GM18520 (cell line): ENCODE results near the gene BRF1.

Source experiments
- ATAC-seq: cut with Tn5 transposase; IDR thresholded peaks from one replicate; pipeline ENCODE4 v1.9.1; 2021; ENCODE audit not compliant: unreplicated experiment

BRF1 gene

DNA sequence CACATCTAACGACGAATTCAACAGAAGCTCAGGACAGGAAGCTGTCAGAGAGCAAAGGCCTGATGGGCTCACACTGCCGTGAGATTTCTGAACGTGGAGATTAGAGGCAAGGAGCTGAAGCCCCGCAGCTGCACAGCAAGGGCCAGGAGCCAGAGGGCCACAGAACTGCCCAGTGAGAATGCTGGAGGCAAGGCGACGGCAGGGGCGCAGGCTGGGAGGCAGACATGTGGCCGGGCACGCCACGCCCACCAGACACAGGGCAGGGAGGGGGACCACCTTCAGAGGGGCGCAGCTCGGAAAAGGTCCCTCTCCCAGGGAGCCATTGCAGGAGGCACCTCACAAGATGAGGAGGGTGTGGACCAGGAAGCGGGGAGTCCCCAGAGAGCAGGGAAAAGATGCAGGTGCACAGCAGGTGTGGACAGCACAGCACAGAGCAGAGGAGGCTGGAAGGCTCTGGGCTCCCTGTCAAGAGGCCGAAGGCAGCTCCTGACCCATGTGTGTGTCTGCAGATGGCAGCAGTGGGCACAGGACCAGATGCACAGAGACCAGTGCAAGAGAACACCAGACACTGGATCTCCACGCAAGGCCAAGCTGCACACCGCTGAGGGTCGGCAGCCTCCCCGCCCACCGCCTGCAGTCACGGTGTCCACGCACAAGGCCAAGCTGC lies 29.4 kb downstream of the BRF1 start:
- ATAC-seq = no peak

DNA sequence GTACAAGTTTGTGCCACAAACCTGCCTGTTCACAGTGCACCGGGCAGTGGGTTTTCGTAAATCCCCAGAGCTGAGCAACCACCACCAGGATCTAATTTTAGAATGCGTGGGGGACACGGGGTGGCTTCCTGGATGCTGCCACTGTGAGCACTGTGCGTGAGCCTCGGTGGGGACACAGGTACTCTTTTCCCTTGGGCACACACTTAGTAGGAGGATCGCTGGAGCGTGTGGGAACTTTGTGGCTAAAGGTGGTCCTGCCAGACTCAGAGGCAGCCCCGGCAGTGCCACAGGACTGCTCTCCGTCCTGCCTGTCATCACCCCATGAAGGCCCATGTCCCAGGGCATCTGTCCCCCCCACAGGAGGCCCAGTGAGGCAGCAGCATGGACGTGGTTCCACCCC lies 31.4 kb downstream of the BRF1 start:
- ATAC-seq = no peak

DNA sequence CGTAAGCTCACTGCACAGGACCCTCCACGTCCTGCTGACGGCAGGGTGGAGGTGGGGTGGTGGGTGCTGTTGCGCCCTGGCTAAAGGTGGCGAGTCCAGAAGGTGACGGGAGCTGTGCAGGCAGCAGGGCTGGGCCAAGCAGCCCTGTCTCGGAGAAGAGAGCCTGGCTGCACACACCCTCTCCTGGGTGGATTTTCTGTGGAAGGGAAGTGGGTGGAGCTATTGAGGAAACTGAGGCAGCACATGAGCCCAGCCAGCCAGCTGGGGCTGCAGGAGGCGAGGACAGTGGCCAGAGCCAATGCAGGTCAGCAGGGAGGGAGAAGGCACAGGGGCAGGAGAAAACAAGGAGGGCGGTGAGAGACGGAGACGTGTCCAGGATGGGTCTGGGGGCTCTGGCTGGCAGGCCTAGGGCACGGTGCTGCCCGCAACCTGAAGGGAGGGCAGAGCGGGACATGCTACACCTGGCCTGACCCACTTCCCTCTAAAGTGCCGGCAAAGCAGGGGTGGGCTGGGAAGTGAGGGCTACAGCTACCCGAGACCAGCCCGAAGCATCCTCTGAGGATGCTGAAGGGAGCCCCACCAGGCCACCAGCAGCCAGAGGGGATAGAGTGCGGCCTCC lies 32.0 kb downstream of the BRF1 start:
- no peak for ATAC-seq

DNA sequence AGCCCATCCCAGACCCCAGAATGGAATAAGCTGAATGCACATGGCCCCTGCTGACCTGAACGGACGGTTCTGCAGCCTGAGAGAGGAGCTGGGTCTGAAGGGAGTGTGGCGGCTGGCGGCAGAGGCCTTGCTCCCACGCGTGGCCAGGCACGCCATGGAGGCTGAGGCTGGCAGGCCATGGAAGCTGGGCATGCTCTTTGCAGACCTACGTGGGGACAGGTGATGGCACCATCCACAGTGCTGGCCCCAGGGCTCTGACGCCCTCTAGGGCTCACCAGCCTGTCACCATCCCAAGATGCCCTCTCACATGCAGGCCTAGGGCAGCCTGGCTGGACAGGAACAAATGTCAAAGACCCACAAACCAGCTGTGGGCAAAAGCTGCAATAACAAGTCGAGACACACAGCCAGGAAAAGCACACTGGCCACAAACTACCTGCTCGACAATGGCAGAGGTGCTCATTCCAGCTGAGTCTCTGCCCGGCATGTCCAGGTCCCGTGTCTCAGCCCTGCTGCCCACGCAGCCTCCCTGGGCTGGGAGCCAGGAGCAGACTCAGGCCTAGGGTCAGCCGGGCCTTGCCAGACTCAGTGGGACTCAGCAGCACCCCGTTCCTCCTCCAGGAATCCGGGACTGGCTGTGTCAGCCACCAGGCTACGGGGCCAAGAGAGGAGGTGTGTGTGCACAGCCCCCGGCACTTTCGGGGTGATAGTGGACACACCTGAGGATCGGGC lies 32.8 kb downstream of the BRF1 start:
- no peak for ATAC-seq

DNA sequence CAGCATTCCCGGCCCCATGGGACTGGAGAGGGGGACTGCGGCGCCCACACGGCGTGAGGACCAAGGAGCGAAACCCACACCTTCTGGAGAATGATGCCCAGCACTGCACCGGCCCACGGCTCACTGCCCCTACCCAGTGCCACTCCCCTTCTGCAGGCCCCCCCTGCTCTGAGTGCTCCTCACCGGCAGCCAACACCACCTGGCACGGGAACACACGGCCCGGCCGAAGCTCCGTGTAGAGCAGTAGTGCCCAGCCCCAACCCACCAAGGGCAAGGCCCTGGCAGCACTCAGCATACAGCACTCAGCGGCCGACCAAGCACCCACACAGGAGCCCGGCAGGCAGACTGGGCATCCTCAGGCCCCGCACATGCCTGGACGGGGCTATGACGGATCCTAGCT lies 39.0 kb downstream of the BRF1 start:
- ATAC-seq = no peak

DNA sequence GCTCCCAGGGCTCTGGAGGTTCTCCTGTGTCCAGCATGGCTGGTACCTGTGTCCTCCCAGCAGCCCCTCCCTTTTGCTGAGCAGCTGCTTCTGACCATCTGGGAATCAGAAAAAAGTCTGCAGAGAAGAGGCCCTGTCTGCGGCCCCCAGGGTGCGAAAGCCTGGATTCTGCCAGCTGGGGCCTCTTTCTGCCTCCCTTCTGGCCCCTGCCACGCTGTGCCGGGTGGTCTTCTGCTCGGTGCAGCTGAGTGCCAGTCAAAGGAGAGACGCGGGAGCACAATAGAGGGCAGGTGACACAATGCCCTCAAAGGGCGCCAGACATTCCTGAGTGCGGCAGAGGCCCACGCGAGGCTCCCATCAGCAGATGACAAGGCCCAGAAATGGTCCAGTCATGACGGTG lies 39.8 kb downstream of the BRF1 start:
- no peak for ATAC-seq

DNA sequence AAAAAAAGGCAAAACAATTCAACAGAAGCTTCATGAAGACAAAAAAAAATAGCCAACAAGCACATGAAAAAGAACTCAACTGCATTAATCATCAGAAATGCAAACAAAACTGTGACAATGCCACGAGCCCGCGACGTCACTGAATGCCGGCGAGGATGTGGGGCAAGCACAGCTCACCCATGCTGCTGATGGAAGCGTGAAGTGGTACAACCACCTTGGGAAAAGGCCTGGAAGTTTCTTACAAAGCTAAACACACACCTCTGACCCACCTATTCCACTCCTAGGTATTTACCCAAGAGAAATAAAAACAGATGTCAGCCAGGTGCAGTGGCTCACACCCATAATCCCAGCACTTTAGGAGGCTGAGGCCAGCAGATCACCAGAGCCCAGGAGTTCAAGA lies 42.0 kb downstream of the BRF1 start:
- no peak for ATAC-seq

DNA sequence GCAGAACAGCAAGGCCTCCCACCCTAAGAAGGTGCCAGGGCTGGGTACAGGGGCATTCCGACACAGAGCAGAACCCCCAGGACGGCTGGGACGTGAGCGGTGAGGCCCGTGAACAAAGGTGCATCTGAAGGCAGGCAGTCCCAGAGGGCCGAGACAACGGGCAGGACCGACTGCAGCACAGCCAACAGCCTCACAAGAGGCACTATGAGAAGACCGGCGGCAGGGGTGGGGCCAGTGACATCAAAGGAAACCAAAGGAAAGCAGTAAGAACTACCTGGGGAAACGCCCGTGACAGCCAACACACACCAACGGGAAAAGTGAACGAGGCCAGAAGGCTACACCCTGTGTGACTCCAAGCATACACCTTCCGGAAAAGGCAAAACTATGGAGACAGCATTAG lies 43.3 kb downstream of the BRF1 start:
- ATAC-seq = no peak

DNA sequence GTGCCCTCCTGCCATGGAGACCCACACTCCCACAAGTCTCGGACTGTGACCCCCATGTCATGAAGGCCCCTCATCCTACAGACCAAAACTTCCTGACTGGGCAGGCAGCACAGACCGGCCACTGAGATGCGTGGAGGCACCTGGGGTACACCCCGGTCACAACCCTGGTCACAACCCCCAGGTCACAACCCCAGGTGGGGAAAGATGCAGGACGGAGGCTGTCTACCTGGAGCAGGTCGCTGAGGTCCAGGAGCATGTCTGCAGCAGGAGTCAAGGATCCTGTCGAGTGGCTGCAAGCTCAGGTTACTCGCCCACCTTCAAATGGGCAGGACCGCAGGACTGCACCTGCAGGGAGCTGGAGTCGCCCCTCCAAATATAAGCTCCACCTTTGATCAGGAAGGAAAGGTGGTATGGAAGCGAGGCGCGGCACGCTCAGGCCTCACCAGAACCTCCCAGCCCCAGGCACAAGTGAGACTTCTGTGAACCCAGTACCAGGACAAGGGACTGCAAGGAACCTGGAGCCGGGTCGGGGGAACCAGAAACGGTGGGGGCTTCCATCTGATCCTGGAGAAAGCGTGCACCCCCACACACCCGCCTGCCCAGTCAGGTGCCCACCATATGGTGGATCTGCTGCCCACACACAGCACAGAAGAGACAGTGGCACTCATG lies 44.4 kb downstream of the BRF1 start:
- no peak for ATAC-seq

DNA sequence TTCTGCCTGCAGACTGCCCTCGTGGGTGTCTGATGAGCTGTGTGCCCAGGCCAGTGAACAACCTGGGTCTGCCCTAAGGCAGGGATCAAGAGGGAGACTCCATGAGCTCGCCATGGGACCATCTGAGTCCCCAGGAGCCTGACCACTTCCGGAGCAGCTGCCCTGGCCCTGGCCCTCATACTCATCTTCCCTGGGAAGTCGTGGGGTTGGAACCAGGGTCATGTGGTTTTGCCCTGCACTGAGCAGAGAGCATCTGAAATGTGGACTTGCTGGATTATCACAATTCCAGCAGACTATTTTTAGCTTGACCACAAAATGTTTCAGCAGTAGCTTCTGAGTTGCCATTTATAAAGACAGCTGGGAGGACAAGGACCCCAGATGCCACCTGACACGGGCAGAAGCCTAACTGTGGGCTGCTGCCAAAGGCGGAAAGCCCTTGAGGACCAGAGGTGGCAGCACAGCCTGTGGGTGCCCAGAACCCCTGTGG lies 45.7 kb downstream of the BRF1 start:
- ATAC-seq = no peak

DNA sequence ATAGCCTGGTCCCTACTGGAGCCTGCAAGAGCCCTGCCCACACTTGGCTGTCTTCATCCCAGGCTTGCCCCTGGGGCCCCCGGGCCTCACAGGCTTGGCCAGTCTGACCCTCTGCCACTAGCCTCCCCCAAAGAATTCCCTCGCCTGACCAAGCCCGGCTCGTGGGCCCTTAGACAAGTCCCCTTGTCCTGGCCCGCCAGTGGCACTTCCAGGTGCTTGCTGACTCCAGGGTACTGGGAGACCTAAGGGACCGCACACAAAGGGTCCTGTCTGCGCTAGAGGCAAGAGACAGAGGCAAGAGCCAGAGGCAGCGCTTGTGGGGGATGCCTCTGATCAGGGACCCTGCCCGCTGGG lies 47.5 kb downstream of the BRF1 start:
- no peak for ATAC-seq

DNA sequence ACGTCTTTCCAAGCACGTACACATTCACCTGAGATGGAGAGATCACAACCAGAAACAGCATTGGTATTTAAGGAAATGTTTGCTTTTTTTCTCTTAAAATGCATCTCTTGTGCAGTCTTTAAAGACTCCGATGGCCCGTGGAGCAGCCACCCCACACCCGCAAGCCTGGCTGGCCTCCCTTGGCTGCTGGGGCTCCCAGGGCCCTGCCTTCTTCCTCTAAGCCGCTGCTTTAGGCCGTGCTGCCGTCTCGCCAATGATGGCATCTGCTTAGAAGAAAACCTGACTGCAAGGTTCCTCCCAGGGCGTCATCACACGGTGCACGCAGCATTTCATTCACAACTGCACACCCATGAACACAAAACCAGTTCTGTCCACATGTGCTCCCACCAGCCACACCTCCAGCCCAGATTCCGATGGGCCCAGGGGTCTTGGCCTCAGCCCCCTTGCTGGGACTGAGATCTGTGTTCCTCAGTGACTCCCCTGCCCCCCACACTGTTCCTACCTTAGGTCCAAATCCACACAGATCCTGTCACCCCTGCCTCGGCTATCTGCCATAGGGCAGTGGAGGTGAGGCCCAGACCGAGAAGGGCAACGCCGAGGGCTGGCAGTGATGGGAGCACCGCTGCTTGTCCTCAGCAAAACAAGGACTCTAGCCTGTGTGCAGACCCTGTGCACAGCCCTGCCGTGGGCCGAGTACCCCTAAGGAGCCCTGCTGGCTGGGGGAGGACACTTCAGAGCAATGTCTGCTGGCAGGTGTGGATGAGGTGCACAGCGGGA lies 48.1 kb downstream of the BRF1 start:
- ATAC-seq = no peak

DNA sequence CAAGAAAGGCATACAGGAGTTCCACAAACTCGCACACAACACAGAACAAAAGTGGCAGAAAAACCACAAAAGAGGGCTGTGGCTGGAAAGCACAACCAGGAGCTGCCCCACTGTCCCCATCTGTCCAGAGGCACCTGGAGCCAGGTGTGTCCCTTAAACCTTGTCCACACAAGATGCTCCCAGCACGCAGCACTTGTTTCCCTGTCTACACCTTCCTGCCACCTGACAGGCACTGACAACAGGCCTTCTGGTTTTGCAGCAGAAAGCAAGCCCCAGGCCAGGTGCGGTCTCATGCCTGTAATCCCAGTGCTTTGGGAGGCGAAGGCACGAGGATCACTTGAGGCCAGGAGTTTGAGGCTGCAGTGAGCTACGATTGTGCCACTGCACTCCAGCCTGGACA lies 48.9 kb downstream of the BRF1 start:
- no peak for ATAC-seq

DNA sequence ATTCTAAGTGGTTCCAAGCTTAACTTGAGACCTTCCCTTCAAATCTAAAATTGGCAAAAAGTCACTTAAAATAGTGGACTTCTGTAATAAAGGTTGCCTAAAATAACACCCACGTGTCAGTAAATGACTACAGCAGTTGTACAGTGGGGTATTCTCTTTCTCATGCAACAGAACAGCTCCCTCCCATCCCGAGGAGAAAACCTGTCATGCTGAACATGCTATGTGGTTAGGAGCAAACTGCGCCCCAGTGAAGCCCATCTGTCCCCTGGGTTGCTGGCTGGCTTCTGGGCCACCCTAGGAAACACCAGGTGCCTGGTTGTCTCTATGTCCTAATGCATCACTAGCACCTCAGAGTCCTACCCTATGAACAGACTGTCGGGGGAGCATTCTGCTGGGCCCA lies 49.8 kb downstream of the BRF1 start:
- no peak for ATAC-seq

DNA sequence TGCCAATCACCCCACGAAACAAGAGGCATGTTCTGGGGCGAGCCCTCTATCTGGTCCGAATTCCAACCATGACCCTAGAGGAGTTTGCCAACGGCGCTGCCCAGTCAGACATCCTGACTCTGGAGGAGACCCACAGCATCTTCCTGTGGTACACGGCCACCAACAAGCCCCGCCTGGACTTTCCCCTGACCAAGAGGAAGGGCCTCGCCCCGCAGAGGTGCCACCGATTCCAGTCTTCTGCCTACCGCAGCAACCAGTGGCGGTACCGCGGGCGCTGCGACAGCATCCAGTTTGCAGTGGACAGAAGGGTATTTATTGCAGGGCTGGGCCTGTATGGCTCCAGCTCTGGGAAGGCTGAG lies 50.8 kb downstream of the BRF1 start:
- ATAC-seq = no peak

DNA sequence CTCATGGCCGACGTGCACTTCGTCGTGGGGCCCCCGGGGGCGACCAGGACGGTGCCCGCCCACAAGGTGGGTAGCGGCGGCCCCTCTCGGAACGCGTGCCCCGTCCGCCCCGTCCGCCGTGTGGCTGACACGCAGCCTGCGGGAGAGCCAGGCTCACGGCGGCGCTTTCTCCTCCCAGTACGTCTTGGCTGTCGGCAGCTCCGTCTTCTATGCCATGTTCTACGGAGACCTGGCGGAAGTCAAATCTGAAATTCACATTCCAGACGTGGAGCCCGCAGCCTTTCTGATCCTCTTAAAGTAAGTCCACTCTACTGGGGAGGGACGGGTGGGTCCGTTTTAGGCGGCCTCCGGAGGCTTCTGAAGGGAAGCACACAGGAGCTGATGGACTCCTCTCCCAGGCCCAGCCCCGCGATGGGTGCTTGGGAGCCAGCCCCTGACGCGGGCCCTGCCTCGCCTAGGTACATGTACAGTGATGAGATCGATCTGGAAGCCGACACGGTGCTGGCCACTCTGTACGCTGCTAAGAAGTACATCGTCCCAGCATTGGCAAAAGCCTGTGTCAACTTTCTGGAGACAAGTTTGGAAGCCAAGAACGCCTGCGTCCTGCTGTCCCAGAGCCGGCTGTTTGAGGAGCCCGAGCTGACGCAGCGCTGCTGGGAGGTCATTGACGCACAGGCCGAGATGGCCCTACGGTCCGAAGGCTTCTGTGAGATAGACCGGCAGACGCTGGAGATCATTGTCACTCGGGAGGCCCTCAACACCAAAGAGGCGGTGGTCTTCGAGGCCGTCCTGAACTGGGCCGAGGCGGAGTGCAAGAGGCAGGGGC lies 51.4 kb downstream of the BRF1 start:
- ATAC-seq = no peak

DNA sequence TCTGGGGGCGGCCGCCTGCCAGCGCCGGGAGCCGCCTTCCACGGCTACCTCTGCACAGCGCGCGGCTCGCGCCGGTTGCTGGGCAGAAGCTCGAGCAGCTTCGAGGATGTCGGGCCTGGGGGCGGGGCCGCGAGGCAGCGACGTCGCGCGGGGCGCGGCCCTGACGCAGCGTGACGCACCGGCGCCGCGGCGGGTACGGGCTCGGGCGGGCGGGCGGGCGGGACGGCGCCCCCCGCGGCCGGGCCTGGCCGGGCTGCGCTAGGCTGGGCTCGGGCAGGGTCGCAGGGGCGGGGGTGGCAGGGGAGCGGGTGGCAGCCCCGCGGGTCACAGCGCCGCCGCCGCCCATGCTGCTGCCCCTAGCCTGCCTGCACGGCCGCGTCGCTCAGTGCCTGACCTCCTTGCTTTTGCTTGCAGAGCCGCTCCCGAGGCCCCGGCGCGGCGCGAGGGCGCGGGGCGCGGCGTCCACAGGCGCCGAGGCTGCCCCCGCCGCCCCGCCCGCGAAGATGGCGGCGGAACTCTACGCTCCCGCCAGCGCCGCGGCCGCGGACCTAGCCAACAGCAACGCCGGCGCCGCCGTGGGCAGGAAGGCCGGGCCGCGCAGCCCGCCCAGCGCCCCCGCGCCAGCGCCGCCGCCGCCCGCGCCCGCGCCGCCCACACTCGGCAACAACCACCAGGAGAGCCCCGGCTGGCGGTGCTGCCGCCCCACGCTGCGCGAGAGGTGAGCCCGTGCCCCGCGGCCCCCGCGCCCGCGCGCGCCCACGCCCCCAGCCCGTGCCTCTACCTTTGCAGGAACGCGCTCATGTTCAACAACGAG lies 52.2 kb downstream of the BRF1 start, which contains the start of gene BTBD6:
BTBD6 (plus strand) TSS at position 166 of the 814 bp plus-strand sequence; CDS start at position 345, 179 bp downstream.
- peak; percentile 86 for ATAC-seq

DNA sequence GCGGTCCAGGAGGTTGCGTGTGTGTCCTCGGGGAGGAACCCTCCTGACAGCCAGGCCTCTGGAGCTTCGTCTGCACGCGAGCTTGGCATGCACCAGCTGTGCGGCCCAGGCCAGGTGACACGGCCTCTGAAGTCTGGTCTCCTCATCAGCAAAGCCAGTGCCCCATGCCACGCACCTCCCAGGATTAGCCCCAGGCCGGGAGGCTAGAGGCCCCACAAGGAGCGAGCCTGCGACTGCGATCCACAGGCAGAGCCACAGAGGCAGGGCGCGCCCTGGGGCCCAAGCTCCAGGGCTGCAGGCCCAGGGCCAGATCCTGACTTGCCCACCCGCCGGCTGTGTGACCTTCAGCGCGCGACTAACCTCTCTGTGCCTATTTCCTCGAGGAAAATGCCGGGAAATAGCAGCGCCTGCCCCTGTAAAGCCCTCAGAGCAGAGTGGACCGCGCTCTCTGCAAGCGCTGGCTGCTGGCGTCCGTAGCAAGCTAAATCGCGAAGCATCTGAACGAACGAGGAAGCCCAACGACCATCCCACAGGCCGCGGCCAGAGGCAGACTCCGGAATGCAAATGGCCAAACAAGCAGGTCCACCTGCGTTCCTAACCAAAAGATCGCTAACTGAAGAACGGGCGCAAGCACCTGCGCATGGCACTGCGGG lies 53.0 kb downstream of the BRF1 start:
- ATAC-seq = no peak

DNA sequence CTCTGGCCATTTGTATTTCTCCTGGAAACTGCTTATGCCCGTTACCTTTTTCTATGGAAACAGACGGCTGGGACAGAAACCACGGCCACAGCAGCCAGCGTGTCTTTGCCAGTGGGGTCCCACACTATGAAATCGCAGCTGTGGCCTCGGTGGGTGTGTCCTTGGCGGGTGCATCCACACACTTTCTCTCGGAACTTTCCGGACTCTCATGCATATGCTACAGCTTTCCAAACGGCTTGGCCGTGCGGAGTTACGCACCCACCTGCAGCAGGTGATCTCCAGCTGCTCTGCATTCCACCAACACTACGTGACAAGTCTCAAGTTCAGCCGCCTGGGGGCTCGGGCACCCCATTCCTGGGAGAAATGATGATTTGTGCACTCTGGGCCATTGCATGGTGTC lies 53.8 kb downstream of the BRF1 start:
- no peak for ATAC-seq
